Stomach (tissue), 4 donors: ENCODE results near the gene DNAJB4.

ENCODE experiments used
- POLR2A ChIP-seq, 4 donors: fragments of 450-650 bp; IDR thresholded peaks; one replicate each; pipeline ENCODE4 v1.6.1; 2016; ENCODE audit warnings: antibody characterized with exemption in 4 of 4, control low read depth in 2 of 4, mild to moderate bottlenecking in 1 of 4, moderate library complexity in 1 of 4
- TF ChIP-seq, protein P1 (sequence below), 7 experiments: fragments of 450-650 bp in 4 of 7; fragments of 200-600 bp in 3 of 7; sonication (generic) in 3 of 7; IDR thresholded peaks; one replicate each; pipeline ENCODE4 v1.5.1; 2016 to 2019; ENCODE audit warnings: antibody characterized with exemption in 7 of 7, control low read depth in 2 of 7, mild to moderate bottlenecking in 1 of 7

DNA sequence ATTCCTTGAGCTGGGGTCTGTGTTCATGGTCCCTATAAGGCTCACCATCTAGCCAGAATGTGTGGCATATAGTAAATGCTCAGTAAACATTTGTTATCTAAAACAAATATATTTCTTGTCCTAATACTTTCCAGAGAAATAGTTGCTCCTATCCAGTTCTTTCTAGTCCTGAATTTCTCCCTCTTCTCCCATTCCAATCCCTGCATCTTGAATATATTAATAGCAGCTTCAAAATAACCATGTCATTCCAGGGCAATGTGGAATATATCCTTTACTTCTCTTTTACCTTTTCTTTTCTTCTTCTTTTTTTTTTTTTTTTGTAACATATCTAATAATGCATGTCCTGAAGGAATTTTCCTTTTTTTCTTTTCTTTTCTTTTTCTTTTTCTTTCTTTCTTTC lies 10.4 kb downstream of the DNAJB4 start:
- TF ChIP-seq, protein P1, sequence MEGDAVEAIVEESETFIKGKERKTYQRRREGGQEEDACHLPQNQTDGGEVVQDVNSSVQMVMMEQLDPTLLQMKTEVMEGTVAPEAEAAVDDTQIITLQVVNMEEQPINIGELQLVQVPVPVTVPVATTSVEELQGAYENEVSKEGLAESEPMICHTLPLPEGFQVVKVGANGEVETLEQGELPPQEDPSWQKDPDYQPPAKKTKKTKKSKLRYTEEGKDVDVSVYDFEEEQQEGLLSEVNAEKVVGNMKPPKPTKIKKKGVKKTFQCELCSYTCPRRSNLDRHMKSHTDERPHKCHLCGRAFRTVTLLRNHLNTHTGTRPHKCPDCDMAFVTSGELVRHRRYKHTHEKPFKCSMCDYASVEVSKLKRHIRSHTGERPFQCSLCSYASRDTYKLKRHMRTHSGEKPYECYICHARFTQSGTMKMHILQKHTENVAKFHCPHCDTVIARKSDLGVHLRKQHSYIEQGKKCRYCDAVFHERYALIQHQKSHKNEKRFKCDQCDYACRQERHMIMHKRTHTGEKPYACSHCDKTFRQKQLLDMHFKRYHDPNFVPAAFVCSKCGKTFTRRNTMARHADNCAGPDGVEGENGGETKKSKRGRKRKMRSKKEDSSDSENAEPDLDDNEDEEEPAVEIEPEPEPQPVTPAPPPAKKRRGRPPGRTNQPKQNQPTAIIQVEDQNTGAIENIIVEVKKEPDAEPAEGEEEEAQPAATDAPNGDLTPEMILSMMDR (IDR thresholded peaks at IDR 0.05): no peak
- no peak for TF ChIP-seq POLR2A (IDR thresholded peaks at IDR 0.05)
